Neural cell (in vitro differentiated cells): ENCODE data around the gene PSMA6.

ENCODE experiments used
- CTCF ChIP-seq: fragments of 450-650 bp; IDR thresholded peaks from 2 replicates; pipeline ENCODE4 v1.5.1; 2014; ENCODE audit warnings: antibody characterized with exemption, mild to moderate bottlenecking, moderate library complexity; ENCODE audit not compliant: poor library complexity, severe bottlenecking
- EZH2 ChIP-seq: fragments of 200-600, 300-800 bp; shearing (Covaris generic), sonication (generic); IDR thresholded peaks from 2 replicates; pipeline ENCODE4 v1.6.1; 2014; ENCODE audit warnings: antibody characterized with exemption, low read length, borderline replicate concordance, mild to moderate bottlenecking; ENCODE audit not compliant: insufficient read depth, poor library complexity, severe bottlenecking
- POLR2AphosphoS5 ChIP-seq: IDR thresholded peaks from 2 replicates; pipeline ENCODE4 v1.6.1; 2012
- RAD21 ChIP-seq: fragments of 450-650 bp; conservative IDR thresholded peaks from 2 replicates; pipeline ENCODE4 v1.6.1; 2014; ENCODE audit warnings: antibody characterized with exemption, mild to moderate bottlenecking, moderate library complexity
- SMC3 ChIP-seq: fragments of 450-650 bp; conservative IDR thresholded peaks from 2 replicates; pipeline ENCODE4 v1.6.1; 2014; ENCODE audit warnings: antibody characterized with exemption, mild to moderate bottlenecking, moderate library complexity; ENCODE audit not compliant: poor library complexity

- TF ChIP-seq CTCF (no peak), EZH2 (no peak), POLR2AphosphoS5 (no peak), SMC3 (no peak), RAD21 (no peak)
Measured at GRCh38 chr14:35300228-35300627, 8.0 kb downstream of the PSMA6 start.
